GM21619 (cell line): ENCODE measurements around the gene LMF2.
A peak's percentile ranks its signal among the peaks of the same experiment; 100 is the strongest.
"Not testable (repeated sequence)": the region's sequence is repeated elsewhere in the genome, so short reads cannot be mapped to it uniquely, and the experiment has no call there.

Source experiments
- ATAC-seq: cut with Tn5 transposase; IDR thresholded peaks from one replicate; pipeline ENCODE4 v1.9.1; 2021; ENCODE audit not compliant: unreplicated experiment

The LMF2 gene

DNA sequence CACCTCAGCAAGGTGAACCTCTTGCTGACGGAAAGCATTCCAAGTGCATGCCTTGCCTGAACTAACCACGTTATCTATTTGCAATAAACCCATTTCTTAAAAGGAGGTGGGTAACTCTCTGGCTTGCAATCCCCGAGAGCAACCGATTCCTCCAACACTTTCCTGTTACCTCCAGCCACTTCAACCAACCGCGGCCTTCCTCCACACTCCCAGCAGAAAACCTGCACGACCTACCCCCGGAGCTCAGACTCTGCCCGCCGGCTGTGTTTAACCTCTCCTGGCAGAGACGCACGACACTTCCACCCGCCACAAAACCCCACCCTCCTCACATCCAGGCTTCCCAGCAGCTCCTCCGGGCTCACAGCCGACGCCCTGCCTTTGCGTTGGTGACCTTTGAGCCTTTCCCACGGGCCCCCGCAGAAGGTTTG is 17.2 kb upstream of the LMF2 start:
- ATAC-seq: no peak

DNA sequence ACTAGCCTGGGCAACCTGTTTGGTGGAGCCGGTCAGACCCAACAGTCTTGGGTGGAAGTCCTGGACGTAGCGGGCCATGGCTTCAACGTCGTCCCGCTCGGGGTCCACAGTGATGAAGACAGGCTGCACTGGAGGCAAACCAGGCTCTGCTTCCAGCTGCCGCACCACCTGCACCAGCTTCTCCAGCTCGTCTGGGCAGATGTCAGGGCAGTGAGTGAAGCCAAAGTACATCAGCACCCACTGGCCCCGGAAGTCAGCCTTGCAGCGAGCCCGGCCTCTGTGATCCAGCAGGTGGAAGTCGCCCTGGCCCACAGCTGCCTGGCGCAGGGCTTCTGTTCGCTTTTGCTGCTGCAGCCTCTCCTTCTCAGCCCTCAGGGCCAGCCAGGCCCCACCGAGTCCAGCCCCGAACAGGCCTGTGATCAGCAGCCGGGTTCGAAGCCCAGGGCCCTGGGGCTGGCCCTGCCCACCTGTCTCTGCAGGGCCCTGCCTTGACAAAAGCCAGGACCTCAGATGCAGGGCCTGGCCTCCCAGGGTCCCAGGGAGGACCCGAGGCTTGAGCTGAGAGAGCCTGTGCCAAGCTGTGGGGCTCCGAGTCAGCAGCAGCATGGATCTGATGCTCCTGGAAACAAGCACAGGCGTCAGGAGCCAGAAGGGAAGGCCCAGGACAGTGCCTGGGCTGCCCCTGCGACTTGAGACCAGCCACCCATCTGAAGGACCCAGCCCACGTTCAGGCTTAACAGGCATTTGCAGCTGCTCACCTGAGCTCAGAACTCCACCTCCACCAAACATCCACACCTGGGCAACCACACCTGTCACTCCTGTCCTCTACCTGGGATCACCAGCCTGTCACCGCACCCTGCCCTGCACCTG is 16.5 kb upstream of the LMF2 start:
- no peak for ATAC-seq

DNA sequence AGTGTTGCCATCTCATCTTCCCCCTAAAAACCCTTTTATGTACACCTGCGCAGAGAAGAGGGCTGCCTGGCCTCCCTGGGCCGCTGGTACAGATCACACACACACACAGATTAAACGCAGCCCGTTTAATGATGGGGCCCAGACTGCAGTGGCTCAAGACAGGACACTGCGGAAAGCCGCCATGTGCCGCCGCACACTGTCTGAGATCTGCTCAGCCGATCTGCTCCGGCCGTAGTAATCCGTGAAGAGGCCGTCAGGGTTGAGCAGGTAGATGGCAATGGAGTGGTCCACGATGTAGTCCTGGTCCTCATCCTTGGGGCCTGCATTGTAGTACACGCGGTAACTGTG is 15.9 kb upstream of the LMF2 start:
- ATAC-seq: no peak

DNA sequence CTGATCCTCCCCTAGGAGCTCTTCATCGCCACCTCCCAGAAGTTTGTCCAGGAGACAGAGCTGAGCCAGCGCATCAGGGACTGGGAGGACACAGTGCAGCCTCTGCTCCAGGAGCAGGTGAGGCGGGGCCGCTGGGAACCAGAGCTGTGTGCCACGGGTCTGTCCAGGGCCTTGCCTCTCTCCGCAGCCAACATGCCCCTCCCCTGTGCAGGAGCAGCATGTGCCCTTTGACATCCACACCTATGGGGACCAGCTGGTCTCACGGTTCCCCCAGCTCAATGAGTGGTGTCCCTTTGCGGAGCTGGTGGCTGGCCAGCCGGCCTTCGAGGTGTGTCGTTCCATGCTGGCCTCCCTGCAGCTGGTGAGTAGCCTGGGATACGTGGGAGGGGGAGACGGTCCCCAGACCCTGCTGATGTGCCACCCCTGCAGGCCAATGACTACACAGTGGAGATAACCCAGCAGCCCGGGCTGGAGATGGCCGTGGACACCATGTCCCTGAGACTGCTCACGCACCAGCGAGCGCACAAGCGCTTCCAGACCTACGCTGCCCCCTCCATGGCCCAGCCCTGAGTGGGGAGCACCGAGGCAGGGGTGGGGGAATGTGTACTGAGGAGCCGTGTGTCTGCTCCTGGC is 15.4 kb upstream of the LMF2 start:
- ATAC-seq: no peak

DNA sequence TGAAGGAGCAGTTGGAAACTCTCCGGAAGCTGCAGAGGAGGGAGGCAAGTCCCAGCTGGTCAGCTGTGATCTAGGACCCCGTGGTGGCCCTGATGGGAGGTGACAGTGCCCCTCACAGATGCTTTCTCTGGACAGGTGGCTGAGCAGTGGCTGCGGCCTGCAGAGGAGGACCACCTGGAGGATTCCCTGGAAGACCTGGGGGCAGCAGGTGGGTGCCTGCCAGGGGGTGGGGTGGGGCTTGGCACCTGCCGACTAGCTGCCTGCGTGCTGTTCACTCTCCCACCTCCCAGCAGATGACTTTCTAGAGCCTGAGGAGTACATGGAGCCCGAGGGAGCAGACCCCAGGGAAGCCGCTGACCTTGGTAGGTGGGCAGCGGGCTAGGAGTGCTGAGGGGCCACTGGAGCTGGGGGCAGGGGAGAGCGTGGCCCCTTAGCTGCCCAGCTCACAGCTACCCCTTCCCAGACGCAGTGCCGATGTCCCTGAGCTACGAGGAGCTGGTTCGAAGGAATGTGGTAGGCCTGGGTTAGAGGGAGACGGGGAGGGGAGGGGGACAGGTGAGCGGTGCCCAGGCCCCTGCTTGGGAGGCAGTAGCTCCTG is 14.8 kb upstream of the LMF2 start:
- no peak for ATAC-seq

DNA sequence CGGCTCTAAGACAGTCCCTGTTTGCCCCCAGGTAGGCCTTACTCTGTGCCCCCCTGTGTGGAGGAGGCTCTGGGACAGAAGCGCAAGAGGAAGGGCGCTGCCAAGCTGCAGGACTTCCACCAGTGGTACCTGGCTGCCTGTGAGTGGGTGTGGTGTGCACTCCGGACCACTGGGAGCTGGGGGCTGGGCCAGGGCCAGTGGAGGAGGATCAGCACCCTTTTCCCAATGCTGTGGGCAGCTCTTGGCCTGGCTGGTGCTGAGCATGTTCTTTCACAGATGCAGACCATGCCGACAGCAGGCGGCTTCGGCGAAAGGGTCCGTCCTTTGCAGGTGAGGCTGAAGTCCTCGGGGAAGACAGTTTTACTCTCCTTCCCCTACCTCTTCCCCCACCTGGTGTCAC is 14.2 kb upstream of the LMF2 start:
- ATAC-seq: no peak

DNA sequence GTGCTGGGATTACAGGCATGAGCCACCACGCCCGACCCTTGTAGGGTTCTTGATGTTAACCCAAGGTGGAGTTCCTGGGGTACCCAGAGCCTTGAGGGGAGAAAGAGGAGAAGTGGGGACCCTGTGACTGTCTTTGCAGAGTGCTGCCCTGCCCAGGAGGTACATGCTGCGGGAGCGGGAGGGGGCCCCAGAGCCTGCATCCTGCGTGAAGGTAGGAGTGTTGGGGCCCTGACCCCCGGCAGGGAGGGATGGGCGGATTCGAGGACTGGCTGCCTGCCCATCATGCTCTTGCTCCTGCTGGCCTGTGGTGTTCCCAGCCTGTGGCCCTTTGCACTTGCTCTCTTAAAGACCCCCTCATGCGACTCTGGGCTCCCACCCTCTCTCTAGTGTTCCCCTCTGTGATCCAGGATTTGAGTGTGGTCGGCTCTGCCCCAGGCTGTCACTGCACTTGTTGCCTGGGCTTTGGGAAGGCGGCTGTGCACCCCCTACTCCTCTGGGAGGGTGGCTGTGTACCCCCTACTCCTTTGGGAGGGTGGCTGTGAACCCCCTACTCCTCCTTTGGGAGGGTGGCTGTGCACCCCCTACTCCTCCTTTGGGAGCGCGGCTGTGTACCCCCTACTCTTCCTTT is 13.4 kb upstream of the LMF2 start:
- no peak for ATAC-seq

DNA sequence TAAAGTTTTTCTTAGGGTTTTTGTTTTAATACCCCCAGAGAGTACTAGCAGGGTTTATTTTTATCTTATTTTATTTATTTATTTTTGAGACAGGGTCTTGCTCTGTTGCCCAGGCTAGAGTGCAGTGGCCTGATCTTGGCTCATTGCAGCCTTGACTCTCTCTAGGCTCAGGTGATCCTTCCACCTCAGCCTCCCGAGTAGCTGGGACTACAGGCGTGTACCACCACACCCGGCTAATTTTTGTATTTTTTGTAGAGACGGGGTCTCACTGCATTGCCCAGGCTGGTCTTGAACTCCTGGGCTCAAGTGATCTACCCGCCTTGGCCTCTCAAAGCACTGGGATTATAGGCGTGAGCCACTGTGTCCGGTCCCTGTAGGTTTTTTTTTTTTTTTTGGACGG is 12.7 kb upstream of the LMF2 start:
- not testable (repeated sequence) for ATAC-seq

DNA sequence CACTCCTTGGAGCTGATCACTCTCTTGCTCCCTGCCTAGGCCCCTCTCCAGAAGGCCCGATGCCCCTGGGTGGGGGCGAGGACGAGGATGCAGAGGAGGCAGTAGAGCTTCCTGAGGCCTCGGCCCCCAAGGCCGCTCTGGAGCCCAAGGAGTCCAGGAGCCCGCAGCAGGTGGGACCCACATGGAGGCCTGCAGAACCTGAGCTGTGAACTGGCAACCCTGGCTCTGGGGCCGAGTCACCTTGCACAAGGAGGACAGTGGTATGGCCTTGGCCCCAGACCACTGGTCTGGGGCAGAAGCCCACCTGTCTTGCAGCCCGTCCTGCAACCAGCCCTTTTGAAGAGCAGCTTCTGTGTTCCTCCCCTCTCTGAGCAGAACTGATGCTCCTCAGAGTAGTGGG is 11.6 kb upstream of the LMF2 start:
- no peak for ATAC-seq

DNA sequence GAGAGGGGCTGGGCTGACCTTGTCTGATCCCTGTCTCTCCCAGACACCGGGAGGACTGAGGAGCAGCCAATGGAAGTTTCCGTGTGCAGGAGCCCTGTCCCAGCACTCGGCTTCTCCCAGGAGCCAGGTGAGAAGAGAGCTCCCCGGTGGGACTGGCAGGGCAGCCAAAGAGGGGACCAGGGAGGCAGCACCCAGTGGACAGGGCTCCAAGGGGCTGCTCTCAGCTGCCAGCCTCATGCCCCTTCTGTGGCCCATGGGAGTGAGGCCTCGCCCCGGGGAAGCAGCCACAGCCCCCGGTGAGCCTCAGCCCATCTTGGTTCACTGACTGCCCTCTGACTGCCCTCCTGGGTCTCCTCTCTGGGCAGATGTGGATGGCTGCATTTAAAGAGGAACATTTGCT is 11.1 kb upstream of the LMF2 start:
- no peak for ATAC-seq

DNA sequence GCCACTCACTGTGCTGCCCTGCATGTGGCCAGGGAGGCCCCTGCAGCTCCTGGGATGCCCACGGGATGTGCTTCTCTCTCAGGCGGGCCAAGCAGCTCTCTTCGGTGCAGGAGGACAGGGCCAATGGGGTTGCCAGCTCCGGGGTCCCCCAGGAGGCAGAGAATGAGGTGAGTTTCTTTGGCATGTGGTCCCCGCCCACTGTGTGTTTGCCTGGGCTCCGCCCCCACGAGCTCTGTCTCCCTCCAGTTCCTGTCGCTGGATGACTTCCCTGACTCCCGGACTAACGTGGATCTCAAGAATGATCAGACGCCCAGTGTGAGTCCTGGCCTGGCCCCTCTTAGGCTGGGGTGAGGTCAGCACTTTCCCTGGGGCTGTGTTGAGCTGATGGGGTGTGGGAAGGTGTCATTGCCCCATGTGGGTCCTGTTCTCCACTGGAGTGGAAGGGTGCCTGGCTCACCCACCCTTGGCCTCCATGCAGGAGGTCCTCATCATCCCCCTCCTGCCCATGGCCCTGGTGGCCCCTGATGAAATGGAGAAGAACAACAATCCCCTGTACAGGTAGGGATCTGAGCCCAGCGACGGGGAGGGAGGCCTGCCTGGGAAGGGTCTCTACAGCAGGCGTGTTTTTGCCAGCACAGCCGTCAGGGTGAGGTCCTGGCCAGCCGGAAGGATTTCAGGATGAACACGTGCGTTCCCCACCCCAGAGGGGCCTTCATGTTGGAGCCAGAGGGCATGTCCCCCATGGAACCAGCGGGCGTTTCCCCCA is 10.2 kb upstream of the LMF2 start:
- ATAC-seq: no peak

DNA sequence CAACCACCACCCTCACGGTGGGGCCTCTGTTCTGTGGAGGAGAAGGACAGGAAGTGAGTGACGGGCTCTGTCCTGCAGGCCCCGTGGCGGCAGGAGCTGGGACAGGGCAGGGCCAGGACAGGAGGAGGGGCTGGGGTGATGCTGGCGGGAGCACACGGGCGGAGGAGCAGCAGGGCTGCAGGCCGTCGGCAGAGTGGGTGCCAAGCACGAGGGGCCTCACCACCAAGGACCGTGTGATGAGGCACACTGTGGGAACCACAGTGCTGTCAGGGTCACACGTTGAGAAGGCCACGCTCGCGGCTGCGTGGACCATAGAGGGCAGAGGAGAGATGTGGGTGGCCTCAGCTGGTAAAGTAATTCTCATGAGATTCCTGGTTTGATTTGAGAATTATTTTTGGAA is 9.4 kb upstream of the LMF2 start:
- no peak for ATAC-seq

DNA sequence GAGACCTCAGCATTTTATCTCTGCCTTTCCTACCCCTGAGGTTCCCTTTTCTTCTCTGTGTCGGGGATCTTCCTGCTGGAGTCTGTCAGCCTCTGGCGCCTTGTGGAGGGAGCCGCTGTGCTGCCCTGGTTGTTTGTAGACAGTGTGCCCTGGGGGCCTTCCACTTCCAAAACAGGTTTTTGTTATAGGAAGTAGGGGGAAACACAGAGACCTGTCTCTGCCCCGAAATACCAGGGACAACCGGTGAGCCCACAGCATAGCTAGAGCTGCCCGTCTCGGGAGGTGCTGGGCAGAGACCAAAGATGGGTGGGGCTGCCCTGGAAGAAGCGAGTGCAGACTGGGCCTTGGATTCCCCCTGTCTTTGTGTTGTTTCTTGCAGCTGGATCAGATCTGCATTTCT is 8.6 kb upstream of the LMF2 start:
- ATAC-seq: no peak

DNA sequence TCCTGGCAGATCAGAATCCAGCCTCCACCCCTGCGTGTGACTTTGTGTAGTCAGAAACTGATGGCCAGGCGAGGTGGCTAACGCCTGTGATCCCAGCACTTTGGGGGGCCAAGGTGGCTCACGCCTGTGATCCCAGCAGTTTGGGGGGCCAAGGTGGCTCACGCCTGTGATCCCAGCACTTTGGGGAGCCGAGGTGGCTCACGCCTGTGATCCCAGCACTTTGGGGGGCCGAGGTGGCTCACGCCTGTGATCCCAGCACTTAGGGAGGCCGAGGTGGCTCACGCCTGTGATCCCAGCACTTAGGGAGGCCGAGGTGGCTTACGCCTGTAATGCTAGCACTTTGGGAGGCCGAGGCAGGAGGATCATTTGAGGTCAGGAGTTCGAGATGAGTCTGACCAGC is 5.7 kb upstream of the LMF2 start:
- ATAC-seq: no peak

DNA sequence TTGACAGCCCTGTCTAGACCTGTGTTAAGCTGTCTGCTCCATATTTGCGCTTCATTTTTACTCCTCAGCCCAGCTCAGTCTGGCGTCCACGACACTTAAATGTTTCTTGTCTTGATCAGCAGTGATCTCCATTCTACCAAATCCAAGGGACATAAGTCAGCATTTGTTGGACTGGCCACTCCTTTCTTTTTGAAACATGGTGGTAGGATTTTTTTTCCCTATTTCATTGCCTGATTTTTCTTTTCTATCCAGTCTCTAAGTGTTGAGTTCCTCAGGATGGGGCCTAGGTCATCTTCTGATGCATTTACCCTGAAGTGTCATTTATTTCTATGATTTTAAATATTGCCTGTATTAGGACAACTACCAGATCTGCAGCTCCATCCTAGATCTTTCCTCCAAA is 1.4 kb upstream of the LMF2 start:
- ATAC-seq: no peak

DNA sequence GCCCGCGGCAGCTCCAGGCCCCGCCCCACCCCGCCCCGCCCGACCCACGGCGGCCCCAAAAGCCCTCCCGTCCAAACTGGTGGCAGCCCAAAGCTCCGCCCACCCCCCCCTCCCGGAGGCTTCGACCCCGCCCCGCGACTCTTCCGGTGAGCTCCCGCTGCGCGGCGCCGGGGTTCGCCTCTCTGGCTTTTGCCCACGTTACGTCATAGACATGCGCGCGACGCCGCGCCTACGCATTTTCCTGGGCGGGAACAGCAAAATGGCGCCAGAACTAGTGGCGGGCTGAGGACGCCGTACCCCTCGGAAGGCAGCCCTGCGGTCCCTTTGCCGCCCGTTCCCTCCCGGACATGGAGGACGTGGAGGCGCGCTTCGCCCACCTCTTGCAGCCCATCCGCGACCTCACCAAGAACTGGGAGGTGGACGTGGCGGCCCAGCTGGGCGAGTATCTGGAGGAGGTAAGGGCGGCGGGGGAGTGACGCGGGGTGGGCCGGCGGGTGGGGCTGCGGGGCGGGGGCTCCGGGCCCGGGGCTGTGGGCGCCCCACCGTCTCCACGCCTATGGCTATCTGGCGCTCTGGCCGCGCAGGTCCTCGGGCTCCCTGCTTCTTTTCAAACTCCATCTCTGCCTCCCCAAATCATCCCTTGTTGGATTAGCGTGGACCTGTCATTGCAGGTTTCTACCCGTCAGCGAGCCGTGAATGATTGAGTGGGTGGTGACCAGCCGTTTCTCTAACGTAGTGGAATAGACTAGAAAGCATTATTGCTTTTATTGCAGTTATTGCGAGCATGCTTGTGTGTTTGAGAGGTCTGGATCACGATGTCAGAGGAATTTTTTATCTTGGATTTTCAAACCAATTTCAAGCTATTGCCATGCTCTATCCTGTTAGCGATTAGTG is 736 bp upstream of the LMF2 start, which contains the start of gene NCAPH2:
Gene NCAPH2, plus strand, starts transcription at position 234 of the 894 bp plus-strand sequence. Its CDS starts 114 bp downstream, at position 348.
- peak; percentile 52 for ATAC-seq

DNA sequence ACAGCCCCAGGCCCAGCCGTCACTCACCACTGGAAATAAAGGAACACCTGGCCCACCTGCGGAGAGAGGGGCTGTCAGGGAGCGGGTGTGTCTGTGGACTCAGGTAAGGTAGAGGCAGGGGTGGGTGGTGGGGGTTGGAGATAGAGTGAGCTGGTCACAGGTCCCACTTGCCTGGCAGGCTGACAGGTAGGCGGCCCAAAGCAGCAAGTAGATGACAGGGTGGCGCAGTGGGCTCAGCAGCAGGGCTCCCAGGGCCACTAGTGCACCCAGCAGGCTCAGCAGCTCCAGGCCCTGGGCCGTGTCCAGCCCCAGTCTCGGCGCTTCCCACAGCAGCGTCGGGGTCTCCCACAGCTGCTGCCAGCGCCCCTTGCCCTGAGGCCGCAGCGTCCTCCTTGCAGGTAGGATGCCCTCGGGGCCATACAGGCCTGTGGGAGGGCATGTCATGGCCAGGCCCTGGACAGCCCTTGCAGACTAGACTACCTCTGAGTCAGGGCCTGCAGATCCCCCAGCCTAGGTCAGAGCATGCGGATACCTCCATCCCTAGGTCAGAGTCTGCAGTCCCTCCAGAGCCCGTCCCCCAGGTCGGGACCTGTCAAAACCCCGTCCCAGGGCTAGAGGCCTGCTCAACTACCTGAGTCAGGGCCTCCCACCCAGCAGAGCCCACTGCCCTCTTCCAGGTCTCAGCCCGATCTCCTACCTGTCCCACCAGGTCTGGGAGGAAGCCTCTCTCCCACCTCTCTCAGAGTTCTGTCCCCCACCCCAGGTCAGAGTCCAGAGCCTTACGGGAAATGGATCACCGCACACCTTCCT is 686 bp downstream of the LMF2 start:
- no peak for ATAC-seq

DNA sequence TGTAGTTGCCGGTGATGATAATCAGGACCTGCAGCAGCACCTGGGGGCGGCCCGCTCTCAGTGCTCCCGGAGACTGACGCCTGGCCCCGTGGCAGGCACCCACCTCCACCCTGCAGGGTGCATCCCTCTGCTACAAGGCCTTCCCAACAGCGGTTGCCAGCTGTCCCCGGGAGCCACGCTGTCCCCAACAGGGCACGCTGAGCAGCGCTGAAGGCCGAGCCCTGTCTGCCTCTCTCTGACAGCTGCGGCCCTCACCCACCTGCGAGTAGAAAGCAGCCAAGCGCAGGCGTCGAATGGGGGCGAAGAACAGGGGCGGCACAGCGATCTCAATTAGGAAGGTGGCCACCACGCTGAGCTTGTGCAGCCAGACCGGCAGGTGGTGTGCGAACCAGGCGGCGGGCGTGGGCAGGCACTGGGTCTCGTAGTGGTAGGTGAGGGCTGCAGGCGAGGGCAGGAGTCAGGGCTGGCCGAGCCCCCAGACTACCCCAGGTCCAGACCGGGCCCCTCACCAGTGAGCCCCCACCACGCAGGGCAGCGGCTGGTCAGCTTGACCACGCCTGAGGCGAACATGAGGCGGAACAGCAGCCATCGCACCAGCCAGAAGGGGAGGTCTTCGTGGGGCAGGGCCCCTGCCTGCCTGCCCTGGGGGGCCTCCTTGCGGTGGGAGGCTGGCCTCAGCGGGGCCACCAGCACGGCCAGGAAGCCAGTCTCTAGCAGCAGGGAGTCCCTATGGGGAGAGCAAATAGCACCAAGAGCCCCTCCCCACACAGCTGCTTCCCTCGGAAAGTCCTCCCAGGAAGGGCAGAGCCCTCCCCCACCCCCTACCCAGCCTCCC is 1.5 kb downstream of the LMF2 start:
- ATAC-seq: no peak
